Prostate gland (tissue), 2 donors: ENCODE data around the gene DLG2. TPM values are rescaled to one million over a fixed set of nuclear protein-coding genes. Genes with fewer than 3 reads are reported as not detected.

Experiments used
- DNase-seq: peaks from one replicate; pipeline ENCODE4 v3.0.0-alpha.2; 2019; ENCODE audit warnings: low spot score
- H3K27ac ChIP-seq, 2 donors: fragments of 200-600 bp; sonication (generic); 2 replicates each; pipeline ENCODE4 v1.5.1; 2017 to 2019
- H3K27me3 ChIP-seq: fragments of 200-600 bp; sonication (generic); replicated peaks from 2 replicates; pipeline ENCODE4 v1.5.1; 2019; ENCODE audit not compliant: insufficient read depth
- H3K36me3 ChIP-seq, 2 donors: fragments of 200-600 bp; sonication (generic); 1 replicate in 1 of 2; 2 replicates in 1 of 2; pipeline versions ENCODE4 v1.5.1 to v1.8.1; 2017 to 2019
- H3K4me1 ChIP-seq: fragments of 200-600 bp; sonication (generic); replicated peaks from 2 replicates; pipeline ENCODE4 v1.5.1; 2019
- H3K4me3 ChIP-seq, 2 donors: fragments of 200-600 bp; sonication (generic); 2 replicates each; pipeline ENCODE4 v1.5.1; 2017 to 2019
- H3K9me3 ChIP-seq: fragments of 200-600 bp; sonication (generic); 2 replicates; pipeline ENCODE4 v1.5.1; 2017
- POLR2A ChIP-seq: fragments of 450-650 bp; IDR thresholded peaks from one replicate; pipeline ENCODE4 v1.6.1; 2016; ENCODE audit warnings: antibody characterized with exemption, mild to moderate bottlenecking
- POLR2AphosphoS5 ChIP-seq: sonication (generic); formaldehyde crosslinking; IDR thresholded peaks from one replicate; pipeline ENCODE4 v1.6.1; 2017; ENCODE audit warnings: antibody characterized with exemption
- WGBS: methylation state at CpG from one replicate; pipeline ENCODE4 v1.1.5; 2018; 5-methylcytosine and 5-hydroxymethylcytosine counted together
- intact Hi-C: fragments of 100-400 bp; cut with DNase I; formaldehyde crosslinking; loops from one replicate; pipeline ENCODE4 v1.14.2; 2022
- total RNA-seq, 2 donors: library from RNA; depleted of rRNA; stranded (reverse); fragments of >200 nt; gene quantifications; one replicate each; pipeline ENCODE4 v1.1.0, GENCODE V29; 2016
- TF ChIP-seq, protein P1 (sequence below), 4 experiments: fragments of 200-600 bp in 2 of 4; fragments of 450-650 bp in 2 of 4; sonication (generic) in 2 of 4; IDR thresholded peaks; 1 replicate in 3 of 4; 2 replicates in 1 of 4; pipeline ENCODE4 v1.5.1; 2016 to 2019; ENCODE audit warnings: antibody characterized with exemption in 4 of 4, mild to moderate bottlenecking in 2 of 4, moderate library complexity in 2 of 4

DLG2 gene
- total RNA-seq, 2 donors from 2014 or later: 9.8 to 16.2 TPM

DNA sequence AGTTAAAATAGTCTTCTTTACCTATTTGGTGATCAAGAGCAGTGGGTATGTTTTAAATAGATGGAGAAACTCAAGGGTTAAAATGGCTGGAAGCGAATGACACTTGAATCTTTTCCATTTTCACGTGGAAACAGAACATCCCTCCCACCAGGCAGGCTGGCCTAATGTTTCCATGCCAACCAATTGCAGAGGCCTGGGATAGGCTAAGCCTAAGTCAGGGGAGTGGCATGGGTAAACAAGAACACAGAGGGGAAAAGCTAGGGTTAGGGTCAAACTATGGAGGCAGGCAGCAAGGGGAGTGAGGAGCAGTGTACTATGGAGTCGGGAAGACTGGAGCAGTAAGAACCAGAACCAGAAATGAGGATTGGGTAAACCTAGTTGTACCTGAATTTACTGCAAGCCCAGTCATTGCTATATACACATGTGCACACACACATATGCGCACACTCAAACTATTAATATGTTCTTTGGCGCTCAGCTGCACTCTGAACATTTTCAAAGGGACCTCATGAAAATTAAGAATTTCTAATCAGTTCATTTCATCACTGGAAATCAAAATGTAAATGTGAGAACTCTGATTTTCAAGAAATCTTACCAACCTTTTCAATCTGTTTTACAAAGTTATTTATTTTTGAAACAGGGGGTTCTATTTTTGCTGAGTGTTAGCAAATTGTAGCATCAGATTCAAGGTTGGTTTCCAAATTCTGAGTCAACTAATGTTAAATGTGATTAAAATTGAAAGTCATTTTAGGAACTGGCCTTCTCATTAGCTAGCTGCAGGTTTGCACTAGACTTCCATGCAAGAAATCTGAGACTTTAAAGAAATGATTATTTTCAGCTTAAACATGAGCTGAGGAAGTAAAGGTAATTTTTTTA is 2014.0 kb downstream of the DLG2 start:
- Histone ChIP-seq H3K36me3 (no peaks in the 10 kb centered on the region), H3K4me3 (no peak overlapping the region), H3K27me3 (no peaks in the 10 kb centered on the region), H3K9me3 (no peaks in the 10 kb centered on the region), H3K4me1 (no peaks in the 10 kb centered on the region), H3K27ac (no peak overlapping the region)
- no peak for DNase-seq
- WGBS: 67% methylated on average over 5 of the region's 5 CpGs
- intact Hi-C loops: no loop called here
- TF ChIP-seq POLR2A (no peak), POLR2AphosphoS5 (no peak)
- TF ChIP-seq, protein P1, sequence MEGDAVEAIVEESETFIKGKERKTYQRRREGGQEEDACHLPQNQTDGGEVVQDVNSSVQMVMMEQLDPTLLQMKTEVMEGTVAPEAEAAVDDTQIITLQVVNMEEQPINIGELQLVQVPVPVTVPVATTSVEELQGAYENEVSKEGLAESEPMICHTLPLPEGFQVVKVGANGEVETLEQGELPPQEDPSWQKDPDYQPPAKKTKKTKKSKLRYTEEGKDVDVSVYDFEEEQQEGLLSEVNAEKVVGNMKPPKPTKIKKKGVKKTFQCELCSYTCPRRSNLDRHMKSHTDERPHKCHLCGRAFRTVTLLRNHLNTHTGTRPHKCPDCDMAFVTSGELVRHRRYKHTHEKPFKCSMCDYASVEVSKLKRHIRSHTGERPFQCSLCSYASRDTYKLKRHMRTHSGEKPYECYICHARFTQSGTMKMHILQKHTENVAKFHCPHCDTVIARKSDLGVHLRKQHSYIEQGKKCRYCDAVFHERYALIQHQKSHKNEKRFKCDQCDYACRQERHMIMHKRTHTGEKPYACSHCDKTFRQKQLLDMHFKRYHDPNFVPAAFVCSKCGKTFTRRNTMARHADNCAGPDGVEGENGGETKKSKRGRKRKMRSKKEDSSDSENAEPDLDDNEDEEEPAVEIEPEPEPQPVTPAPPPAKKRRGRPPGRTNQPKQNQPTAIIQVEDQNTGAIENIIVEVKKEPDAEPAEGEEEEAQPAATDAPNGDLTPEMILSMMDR (IDR thresholded peaks at IDR 0.05): no peak

GRCh38 chr11:83611600-83611999 is 2015.5 kb downstream of the DLG2 start:
- TF ChIP-seq, protein P1 (IDR thresholded peaks at IDR 0.05): no peak
- TF ChIP-seq POLR2A: no peak
- TF ChIP-seq POLR2AphosphoS5: no peak

DNA sequence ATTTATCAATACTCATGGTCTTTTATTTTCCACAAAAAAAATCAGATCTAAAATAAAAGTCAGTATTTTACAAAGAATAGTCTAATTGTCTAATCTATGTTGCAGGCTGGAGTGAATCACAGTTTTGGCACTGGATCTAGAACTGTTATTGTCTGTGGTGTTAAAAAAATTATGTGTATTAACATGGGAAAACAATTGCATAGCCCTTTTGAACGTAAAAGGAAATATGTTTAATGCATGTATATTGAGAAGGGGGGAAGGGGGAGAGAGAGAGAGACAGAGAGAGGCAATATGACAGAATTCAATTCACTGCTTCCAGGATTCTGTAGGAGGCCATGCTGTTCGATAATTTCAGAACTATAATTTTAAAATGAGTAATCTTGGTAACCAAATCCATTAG is 2016.1 kb downstream of the DLG2 start:
- TF ChIP-seq, protein P1 (IDR thresholded peaks at IDR 0.05): no peak
- TF ChIP-seq POLR2AphosphoS5: no peak
- TF ChIP-seq POLR2A: no peak
- no peaks in the 10 kb centered on the region for H3K4me1 ChIP-seq
- DNase-seq: no peak
- no peaks in the 10 kb centered on the region for H3K36me3 ChIP-seq
- no peak overlapping the region for H3K4me3 ChIP-seq
- 36% methylated on average over 2 of the region's 2 CpGs for WGBS
- no peaks in the 10 kb centered on the region for H3K27me3 ChIP-seq
- H3K9me3 ChIP-seq: no peaks in the 10 kb centered on the region
- intact Hi-C loops: no loop called here
- no peak overlapping the region for H3K27ac ChIP-seq

More at GRCh38 chr11:83611600-83611999, 2015.5 kb downstream of the DLG2 start:
- Histone ChIP-seq H3K27ac (no peak overlapping the region), H3K9me3 (no peaks in the 10 kb centered on the region), H3K27me3 (no peaks in the 10 kb centered on the region), H3K4me3 (no peak overlapping the region), H3K4me1 (no peaks in the 10 kb centered on the region), H3K36me3 (no peaks in the 10 kb centered on the region)
- no peak for DNase-seq
- 64% methylated on average over 3 of the region's 3 CpGs for WGBS
- intact Hi-C loops: no loop called here

DNA sequence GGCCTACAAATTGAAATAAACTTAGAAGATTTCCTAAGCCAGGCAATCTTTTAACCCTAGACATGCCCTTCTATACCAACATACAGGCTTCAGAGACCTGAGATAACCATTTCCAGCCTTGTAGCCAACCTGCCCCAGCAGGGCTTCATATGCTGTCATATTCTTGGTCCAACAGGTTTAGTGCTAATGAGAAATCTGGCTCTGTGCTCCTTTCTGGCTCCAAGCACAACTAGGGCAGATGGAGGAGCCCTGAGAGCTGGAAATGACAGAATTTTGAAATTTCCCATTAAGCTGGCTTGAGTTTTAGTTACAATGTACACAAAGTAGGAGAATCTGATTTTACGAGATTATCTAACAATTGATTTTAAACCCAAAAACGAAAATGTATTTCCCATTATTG is 2018.0 kb downstream of the DLG2 start:
- no peaks in the 10 kb centered on the region for H3K9me3 ChIP-seq
- TF ChIP-seq POLR2A (no peak), POLR2AphosphoS5 (no peak)
- TF ChIP-seq, protein P1 (IDR thresholded peaks at IDR 0.05): no peak
- 46% methylated on average over 2 of the region's 2 CpGs for WGBS

GRCh38 chr11:83608571-83608970 is 2018.6 kb downstream of the DLG2 start:
- Histone ChIP-seq H3K27me3 (no peaks in the 10 kb centered on the region), H3K27ac (no peak overlapping the region), H3K4me3 (no peak overlapping the region), H3K4me1 (no peaks in the 10 kb centered on the region), H3K36me3 (no peaks in the 10 kb centered on the region), H3K9me3 (no peaks in the 10 kb centered on the region)
- intact Hi-C loops: no loop called here
- no peak for TF ChIP-seq POLR2AphosphoS5
- TF ChIP-seq, protein P1 (IDR thresholded peaks at IDR 0.05): no peak
- TF ChIP-seq POLR2A: no peak
- no peak for DNase-seq
- WGBS: 83% methylated on average over 1 of the region's 1 CpG

More for the DNA sequence above, 2018.0 kb downstream of the DLG2 start:
- Histone ChIP-seq H3K36me3 (no peaks in the 10 kb centered on the region), H3K4me1 (no peaks in the 10 kb centered on the region), H3K27me3 (no peaks in the 10 kb centered on the region), H3K4me3 (no peak overlapping the region), H3K27ac (no peak overlapping the region)
- DNase-seq: no peak
- intact Hi-C loops: no loop called here
